H54 (cell line): ENCODE measurements around the gene MGRN1.
A peak's percentile ranks its signal among the peaks of the same experiment; 100 is the strongest.

Experiments used
- DNase-seq: peaks from one replicate; pipeline ENCODE4 v3.0.0; 2011; ENCODE audit warnings: low spot score, mixed read lengths; ENCODE audit not compliant: insufficient read length
- FAIRE-seq: peaks from 3 replicates; lab custom pipeline; 2011; peaks lifted over from hg19 to GRCh38; lab: Jason Lieb, UNC
- POLR2A ChIP-seq: IDR thresholded peaks from 2 replicates; pipeline ENCODE4 v1.6.1; 2011; ENCODE audit warnings: low read depth, mild to moderate bottlenecking, low read length

MGRN1 gene

DNA sequence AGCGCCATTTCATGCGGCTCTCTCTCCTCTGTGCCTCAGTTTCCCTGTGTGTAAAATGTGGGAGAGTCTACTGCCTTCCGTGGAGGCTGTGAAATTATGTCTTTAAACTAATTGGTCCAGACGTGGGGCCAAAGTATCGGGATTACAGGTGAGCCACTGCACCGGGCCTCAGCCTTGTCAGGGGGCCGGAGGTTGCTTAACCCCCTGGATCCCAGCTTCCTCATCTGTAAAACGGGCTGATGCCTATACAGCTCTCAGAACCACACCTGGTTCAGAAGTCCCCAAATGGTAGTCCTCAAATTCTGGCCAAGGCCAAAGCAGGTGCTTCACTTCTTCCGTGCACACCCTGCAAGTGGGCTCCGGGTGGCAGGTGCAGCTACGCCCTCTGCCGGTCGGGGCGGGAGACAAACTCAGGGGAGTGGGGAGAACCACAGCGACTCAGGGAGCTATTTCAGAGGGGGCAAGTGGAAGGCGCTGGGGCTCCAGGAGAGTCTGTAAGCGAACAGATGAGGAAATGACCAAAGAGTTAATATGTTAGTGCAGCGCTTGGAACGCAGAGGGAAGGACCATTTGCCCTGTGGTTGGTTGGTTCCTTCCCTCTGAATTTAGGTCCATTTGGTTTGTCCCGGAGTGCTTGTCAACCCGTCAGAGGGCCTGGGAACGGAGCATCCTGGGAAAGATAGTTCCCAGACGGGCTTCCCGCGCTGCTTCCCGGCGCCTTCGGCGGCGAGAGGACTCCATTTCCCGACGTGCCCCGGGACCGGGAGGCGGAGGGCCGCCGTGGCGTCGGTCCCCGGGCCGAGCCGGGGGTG lies at the start of gene MGRN1:
MGRN1 (plus strand) TSS at position 812 of the 812 bp plus-strand sequence. CDS start 135 bp downstream, outside the sequence.
- DNase-seq, result peak; percentile 95
- no peak for TF ChIP-seq POLR2A
- FAIRE-seq, result peak; percentile 72

GRCh38 chr16:4574919-4575705 lies 49.5 kb upstream of the MGRN1 start:
- no peak for FAIRE-seq
- DNase-seq, result no peak
- TF ChIP-seq POLR2A, result no peak

DNA sequence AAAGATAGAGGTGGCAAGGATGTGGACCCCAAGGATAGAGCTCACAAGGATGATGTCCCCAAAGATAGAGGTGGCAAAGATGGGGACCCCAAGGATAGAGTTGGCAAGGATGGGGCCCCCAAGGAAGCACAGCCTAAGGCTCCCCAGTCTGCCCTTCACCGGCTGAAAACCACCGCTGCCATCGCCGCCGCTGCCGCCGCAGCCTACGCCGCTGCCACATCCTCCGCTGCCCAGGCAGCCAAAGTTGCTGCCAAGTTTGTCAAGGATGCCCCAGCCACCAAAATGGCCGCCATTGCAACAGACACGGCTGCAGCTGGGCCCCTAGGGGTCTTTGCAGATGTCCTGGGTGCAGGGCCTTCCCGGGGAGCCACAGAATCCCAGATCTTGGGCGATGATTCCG lies 48.6 kb upstream of the MGRN1 start:
- TF ChIP-seq POLR2A, result no peak
- FAIRE-seq (no peak), DNase-seq (no peak)

- TF ChIP-seq POLR2A, result no peak
- DNase-seq, result no peak
- FAIRE-seq, result no peak
These were observed 45.6 kb upstream of the MGRN1 start for GRCh38 chr16:4578961-4579530.

DNA sequence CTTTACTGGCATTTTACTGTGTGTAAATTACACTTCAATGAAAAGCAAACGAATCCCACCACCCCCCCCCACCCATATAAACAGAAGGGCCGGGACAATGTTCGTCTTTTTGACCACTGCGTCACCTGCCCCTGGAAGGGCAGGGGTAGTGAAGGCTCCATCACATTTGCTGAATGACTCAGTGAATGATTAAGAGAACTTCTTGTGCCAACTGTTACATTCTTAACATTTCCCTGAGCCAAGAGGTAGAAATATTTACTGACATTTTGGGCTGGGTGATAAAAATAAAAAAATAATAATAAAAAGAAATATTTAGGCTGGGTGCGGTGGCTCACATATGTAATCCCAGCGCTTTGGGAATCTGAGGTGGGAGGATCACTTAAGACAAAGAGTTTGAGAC lies 44.4 kb upstream of the MGRN1 start:
- peak; percentile 52 for DNase-seq
- FAIRE-seq, result no peak
- no peak for TF ChIP-seq POLR2A

DNA sequence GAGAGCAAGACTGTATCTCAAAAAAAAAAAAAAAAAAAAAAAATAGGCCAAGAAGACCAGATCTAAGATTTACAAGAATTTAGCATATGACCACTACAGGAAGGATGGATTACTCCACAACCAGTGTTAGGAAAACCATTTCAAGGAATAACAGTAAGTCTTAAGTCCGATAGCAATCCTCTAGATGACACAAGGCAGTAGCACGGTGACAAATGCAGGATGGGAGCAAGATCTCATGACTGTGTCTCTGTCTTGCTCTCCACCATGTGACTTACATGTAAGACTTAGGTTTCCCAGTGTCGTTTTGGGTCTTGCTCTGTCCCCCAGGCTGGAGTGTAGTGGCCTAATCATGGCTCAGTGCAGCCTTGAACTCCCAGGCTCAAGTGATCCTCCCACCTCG lies 40.7 kb upstream of the MGRN1 start:
- no peak for DNase-seq
- no peak for FAIRE-seq
- TF ChIP-seq POLR2A, result no peak

DNA sequence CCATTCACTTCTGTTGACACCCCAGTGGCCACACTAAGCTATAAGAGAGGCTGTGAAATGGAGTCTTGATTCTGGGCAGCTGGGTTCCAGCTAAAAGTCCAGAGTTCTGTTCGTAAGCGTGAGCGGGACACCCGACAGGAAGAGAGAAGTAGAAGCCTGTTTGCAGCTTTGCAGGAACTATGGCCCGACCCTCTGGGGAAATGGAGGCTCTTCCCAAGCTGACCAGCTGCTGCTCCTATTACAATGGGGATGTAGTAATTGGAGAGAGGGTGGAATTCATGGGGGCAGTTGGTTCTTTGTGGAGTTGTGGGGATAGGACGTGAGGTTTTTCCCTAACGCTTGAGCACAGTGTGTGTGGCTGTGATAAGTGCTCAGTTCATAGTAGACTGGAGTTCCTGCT lies 38.3 kb upstream of the MGRN1 start:
- no peak for DNase-seq
- no peak for FAIRE-seq
- TF ChIP-seq POLR2A, result no peak

- no peak for TF ChIP-seq POLR2A
These were observed 36.2 kb upstream of the MGRN1 start for GRCh38 chr16:4588386-4588785.

DNA sequence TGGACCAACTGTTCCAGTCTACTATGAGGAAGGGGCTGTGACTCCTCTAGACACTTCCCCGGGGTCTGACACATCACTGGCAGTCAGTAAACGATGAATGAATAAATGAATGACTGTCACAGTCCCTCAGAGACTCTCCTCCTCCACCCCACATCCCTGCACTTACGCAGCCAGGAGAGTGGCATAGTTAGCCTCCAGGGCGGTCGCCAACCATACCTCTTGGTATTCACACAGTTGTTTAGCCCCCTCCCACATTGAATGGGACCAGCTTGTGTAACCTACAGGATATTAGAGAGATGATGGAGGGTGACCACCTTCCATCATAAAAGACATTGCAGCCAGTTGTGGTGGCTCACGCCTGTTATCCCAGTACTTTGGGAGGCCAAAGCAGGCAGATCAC lies 35.7 kb upstream of the MGRN1 start:
- DNase-seq, result no peak
- TF ChIP-seq POLR2A, result no peak
- FAIRE-seq, result no peak

More at GRCh38 chr16:4588386-4588785, 36.2 kb upstream of the MGRN1 start:
- no peak for DNase-seq
- no peak for FAIRE-seq

DNA sequence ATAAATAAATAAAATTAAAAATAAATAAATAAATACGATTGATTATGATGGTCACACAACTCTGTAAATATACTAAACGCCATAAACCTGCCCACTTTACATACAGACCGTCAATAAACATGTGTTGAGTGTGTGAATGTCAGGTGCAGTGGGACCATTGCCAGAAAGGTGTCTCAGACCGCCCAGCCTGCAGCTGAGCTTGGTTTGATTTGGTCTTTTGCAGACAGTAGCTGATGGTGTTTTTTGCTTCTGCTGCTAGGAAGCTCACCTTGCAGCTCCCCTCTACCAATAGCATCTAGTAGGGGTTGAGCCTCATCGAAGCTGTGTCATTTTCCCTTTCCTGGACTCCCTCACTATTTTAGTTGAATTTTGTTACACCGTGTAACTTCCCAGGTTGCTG lies 33.4 kb upstream of the MGRN1 start:
- FAIRE-seq, result no peak
- no peak for DNase-seq
- TF ChIP-seq POLR2A, result no peak

GRCh38 chr16:4591706-4592470 lies 32.7 kb upstream of the MGRN1 start:
- FAIRE-seq, result no peak
- DNase-seq, result no peak
- TF ChIP-seq POLR2A, result no peak

DNA sequence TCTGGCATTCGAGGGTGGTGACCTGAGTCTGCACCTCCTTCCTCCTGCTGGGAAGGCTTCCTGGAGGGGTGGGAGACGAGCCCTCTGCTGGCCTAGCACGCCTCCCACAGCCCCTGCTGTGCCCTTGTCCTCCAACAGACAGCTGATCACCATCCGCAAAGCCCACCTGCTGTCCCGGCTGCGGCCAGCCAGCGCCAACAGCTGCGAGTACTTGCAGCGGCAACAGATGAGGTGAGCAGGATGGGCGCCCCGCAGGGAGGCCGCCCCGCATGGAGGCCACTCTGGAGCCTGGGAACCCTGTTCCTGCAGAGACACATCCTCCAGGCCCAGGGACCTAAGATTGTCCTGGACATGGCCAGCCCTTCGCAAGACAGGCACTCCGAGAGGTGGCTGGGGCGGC lies 31.5 kb upstream of the MGRN1 start:
- FAIRE-seq (no peak), DNase-seq (no peak)
- TF ChIP-seq POLR2A, result no peak

GRCh38 chr16:4594433-4595410 lies 29.9 kb upstream of the MGRN1 start:
- no peak for TF ChIP-seq POLR2A
- DNase-seq (no peak), FAIRE-seq (no peak)
